ENCODE data around the gene MFSD6.
A peak's percentile ranks its signal among the peaks of the same experiment; 100 is the strongest.
"Not testable (repeated sequence)": the region's sequence is repeated elsewhere in the genome, so short reads cannot be mapped to it uniquely, and the experiment has no call there.

Gene MFSD6

GRCh38 chr2:190505696-190506095, 97.5 kb downstream of the MFSD6 start:
- no peak for DNase-seq

GRCh38 chr2:190506666-190507065, 98.5 kb downstream of the MFSD6 start:
- DNase-seq, result no peak

GRCh38 chr2:190507135-190507534, 99.0 kb downstream of the MFSD6 start:
- no peak for DNase-seq

- not testable (repeated sequence) for DNase-seq
Observed at GRCh38 chr2:190509895-190510294, 101.7 kb downstream of the MFSD6 start.

GRCh38 chr2:190511104-190511503, 102.9 kb downstream of the MFSD6 start:
- no peak for DNase-seq

- DNase-seq, result no peak
Observed at GRCh38 chr2:190512539-190513095, 104.5 kb downstream of the MFSD6 start.

GRCh38 chr2:190513877-190514276, 105.7 kb downstream of the MFSD6 start:
- no peak for DNase-seq

GRCh38 chr2:190514676-190515075, 106.5 kb downstream of the MFSD6 start:
- DNase-seq, result no peak

- no peak for DNase-seq
Observed at GRCh38 chr2:190515687-190516086, 107.5 kb downstream of the MFSD6 start.

GRCh38 chr2:190517468-190517867, 109.3 kb downstream of the MFSD6 start:
- DNase-seq, result no peak

GRCh38 chr2:190519975-190520767, 112.0 kb downstream of the MFSD6 start:
- no peak for DNase-seq

GRCh38 chr2:190524928-190525327, 116.8 kb downstream of the MFSD6 start:
- no peak for DNase-seq

- no peak for DNase-seq
Observed at GRCh38 chr2:190526105-190526750, 118.1 kb downstream of the MFSD6 start.

- no peak for DNase-seq
Observed at GRCh38 chr2:190527214-190527613, 119.1 kb downstream of the MFSD6 start.

- no peak for DNase-seq
Observed at GRCh38 chr2:190527918-190528317, 119.8 kb downstream of the MFSD6 start.

- DNase-seq, result no peak
Observed at GRCh38 chr2:190528521-190529001, 120.4 kb downstream of the MFSD6 start.

- no peak for DNase-seq
Observed at GRCh38 chr2:190529486-190530247, 121.5 kb downstream of the MFSD6 start.

- DNase-seq, result no peak
Observed at GRCh38 chr2:190530248-190530900, 122.2 kb downstream of the MFSD6 start.

GRCh38 chr2:190532581-190532980, 124.4 kb downstream of the MFSD6 start:
- no peak for DNase-seq

GRCh38 chr2:190533175-190533967, 125.2 kb downstream of the MFSD6 start:
- DNase-seq, result no peak

GRCh38 chr2:190533968-190534309, 125.8 kb downstream of the MFSD6 start:
- DNase-seq, result peak; percentile 52 to 57

Data from activated CD4-positive, alpha-beta T cell treated with anti-CD3 and anti-CD28 coated beads for 4 hours (primary cell).